GM23338 (cell line): ENCODE results near the gene CCDC74B.
"Not testable (repeated sequence)": the region's sequence is repeated elsewhere in the genome, so short reads cannot be mapped to it uniquely, and the experiment has no call there.

Experiments
- CREB1 ChIP-seq: fragments of 250-450 bp; sonication (Bioruptor Pico); IDR thresholded peaks from 2 replicates; pipeline ENCODE4 v1.5.0; 2020; ENCODE audit warnings: low read depth, mild to moderate bottlenecking, moderate library complexity
- EZH2 ChIP-seq: fragments of 200-600 bp; sonication (generic); IDR thresholded peaks from one replicate; pipeline ENCODE4 v1.8.0; 2017; ENCODE audit warnings: antibody characterized with exemption, mild to moderate bottlenecking, low read depth; ENCODE audit not compliant: unreplicated experiment
- EZH2phosphoT487 ChIP-seq: fragments of 200-600 bp; sonication (generic); IDR thresholded peaks from one replicate; pipeline ENCODE4 v1.8.1; 2018; ENCODE audit warnings: antibody characterized with exemption; ENCODE audit not compliant: unreplicated experiment
- JUNB ChIP-seq: IDR thresholded peaks from one replicate; pipeline ENCODE4 v1.6.1; 2016; ENCODE audit warnings: antibody characterized with exemption; ENCODE audit not compliant: unreplicated experiment
- POLR2AphosphoS5 ChIP-seq: IDR thresholded peaks from 2 replicates; pipeline ENCODE4 v1.6.1; 2016; ENCODE audit warnings: antibody characterized with exemption, low read depth
- STAT1 ChIP-seq: IDR thresholded peaks from one replicate; pipeline ENCODE4 v1.6.1; 2016; ENCODE audit warnings: antibody characterized with exemption; ENCODE audit not compliant: unreplicated experiment
- ZNF462 ChIP-seq: fragments of 250-450 bp; sonication (Bioruptor Pico); IDR thresholded peaks from 2 replicates; pipeline ENCODE4 v1.5.0; 2020; ENCODE audit warnings: mild to moderate bottlenecking, moderate library complexity
- TF ChIP-seq, protein P1 (sequence below), 2 experiments: fragments of 200-600 bp in 1 of 2; sonication (generic) in 1 of 2; conservative IDR thresholded peaks; 2 replicates each; pipeline versions ENCODE4 v1.5.1 to v1.6.1; 2016 to 2017; ENCODE audit warnings: antibody characterized with exemption in 2 of 2, low read depth in 2 of 2, mild to moderate bottlenecking in 2 of 2, moderate library complexity in 1 of 2
- TF ChIP-seq, protein P2 (sequence below): IDR thresholded peaks from one replicate; pipeline ENCODE4 v1.6.1; 2018; ENCODE audit warnings: antibody characterized with exemption; ENCODE audit not compliant: unreplicated experiment
- TF ChIP-seq, protein P3 (sequence below): IDR thresholded peaks from 2 replicates; pipeline ENCODE4 v1.6.1; 2016; ENCODE audit warnings: antibody characterized with exemption

DNA sequence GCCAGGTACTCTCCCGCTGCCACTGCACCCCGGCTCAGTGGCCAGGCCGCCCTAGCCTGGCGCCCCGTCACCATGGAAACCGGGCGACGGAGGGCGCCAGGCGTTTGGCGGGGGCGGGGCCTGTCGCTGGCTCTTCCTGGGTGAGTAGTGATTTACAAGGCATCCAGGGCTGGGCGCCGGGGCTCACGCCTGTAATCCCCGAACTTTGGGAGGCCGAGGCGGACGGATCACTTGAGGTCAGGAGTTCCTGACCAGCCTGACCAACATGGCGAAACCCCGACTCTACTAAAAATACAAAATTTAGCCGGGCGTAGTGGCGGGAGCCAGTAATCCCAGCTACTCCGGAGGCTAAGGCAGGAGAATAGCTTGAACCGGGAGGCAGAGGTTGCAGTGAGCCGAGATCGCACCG, at the start of gene CCDC74B:
- TF ChIP-seq, protein P1, sequence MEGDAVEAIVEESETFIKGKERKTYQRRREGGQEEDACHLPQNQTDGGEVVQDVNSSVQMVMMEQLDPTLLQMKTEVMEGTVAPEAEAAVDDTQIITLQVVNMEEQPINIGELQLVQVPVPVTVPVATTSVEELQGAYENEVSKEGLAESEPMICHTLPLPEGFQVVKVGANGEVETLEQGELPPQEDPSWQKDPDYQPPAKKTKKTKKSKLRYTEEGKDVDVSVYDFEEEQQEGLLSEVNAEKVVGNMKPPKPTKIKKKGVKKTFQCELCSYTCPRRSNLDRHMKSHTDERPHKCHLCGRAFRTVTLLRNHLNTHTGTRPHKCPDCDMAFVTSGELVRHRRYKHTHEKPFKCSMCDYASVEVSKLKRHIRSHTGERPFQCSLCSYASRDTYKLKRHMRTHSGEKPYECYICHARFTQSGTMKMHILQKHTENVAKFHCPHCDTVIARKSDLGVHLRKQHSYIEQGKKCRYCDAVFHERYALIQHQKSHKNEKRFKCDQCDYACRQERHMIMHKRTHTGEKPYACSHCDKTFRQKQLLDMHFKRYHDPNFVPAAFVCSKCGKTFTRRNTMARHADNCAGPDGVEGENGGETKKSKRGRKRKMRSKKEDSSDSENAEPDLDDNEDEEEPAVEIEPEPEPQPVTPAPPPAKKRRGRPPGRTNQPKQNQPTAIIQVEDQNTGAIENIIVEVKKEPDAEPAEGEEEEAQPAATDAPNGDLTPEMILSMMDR (conservative IDR thresholded peaks at IDR 0.05; ENCODE audit: low read depth in 2 of 2) = not testable (repeated sequence)
- TF ChIP-seq CREB1 (CRISPR knock-in tag); EZH2phosphoT487; EZH2; STAT1; ZNF462; POLR2AphosphoS5; JUNB: not testable (repeated sequence)
- TF ChIP-seq, protein P2, sequence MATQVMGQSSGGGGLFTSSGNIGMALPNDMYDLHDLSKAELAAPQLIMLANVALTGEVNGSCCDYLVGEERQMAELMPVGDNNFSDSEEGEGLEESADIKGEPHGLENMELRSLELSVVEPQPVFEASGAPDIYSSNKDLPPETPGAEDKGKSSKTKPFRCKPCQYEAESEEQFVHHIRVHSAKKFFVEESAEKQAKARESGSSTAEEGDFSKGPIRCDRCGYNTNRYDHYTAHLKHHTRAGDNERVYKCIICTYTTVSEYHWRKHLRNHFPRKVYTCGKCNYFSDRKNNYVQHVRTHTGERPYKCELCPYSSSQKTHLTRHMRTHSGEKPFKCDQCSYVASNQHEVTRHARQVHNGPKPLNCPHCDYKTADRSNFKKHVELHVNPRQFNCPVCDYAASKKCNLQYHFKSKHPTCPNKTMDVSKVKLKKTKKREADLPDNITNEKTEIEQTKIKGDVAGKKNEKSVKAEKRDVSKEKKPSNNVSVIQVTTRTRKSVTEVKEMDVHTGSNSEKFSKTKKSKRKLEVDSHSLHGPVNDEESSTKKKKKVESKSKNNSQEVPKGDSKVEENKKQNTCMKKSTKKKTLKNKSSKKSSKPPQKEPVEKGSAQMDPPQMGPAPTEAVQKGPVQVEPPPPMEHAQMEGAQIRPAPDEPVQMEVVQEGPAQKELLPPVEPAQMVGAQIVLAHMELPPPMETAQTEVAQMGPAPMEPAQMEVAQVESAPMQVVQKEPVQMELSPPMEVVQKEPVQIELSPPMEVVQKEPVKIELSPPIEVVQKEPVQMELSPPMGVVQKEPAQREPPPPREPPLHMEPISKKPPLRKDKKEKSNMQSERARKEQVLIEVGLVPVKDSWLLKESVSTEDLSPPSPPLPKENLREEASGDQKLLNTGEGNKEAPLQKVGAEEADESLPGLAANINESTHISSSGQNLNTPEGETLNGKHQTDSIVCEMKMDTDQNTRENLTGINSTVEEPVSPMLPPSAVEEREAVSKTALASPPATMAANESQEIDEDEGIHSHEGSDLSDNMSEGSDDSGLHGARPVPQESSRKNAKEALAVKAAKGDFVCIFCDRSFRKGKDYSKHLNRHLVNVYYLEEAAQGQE = not testable (repeated sequence)
- TF ChIP-seq, protein P3, sequence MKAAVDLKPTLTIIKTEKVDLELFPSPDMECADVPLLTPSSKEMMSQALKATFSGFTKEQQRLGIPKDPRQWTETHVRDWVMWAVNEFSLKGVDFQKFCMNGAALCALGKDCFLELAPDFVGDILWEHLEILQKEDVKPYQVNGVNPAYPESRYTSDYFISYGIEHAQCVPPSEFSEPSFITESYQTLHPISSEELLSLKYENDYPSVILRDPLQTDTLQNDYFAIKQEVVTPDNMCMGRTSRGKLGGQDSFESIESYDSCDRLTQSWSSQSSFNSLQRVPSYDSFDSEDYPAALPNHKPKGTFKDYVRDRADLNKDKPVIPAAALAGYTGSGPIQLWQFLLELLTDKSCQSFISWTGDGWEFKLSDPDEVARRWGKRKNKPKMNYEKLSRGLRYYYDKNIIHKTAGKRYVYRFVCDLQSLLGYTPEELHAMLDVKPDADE = not testable (repeated sequence)
